ENCODE data around the gene RPS16. TPM values are rescaled to one million over a fixed set of nuclear protein-coding genes. Genes with fewer than 3 reads are reported as not detected.

Gene RPS16
- total RNA-seq, 1 donor from 2014 or later: 4,002 TPM

DNA sequence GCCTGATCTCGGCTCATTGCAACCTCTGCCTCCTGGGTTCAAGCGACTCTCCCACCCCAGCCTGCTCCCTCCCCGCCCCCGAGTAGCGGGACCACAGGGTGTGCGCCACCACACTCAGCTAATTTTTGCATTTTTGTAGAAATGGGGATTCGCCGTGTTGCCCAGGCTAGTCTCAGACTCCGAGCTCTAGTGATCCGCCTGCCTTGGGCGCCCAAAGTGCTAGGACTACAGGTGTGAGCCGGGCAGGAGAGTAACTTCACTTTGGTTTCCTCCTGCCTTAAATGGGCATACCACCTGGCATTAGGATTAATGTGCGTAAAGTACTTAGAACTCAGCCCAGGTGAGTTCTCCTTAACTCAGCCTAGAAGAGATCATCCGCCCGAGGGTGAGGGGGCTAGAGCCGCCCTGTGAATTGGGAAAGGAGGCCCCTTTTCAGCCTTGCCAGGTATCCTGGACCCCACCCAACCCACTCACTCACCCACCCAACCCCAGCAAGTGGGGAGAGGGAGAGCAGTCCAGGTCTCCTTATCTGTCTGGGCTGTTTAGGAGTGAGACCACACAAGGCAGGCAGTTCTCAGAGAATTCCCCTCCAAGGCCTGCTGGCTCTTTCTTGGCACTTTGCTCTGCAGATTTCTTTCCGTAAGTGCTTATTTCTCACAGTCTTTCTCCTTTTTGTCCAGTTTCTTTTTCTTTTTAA lies 30.3 kb downstream of the RPS16 start:
- DNase-seq (no peak), ATAC-seq (ENCODE audit: low read depth) (no peak)
- H3K27me3 Mint-ChIP-seq: no peaks in the 10 kb centered on the region
- peak overlapping the region; percentile 89 for H3K4me3 Mint-ChIP-seq
- ChIA-PET CTCF (no interaction called here), POLR2A (interaction anchor here (0.5 to 6.9 kb wide), 15 partner anchors 7 to 1393 kb away, joined by 3 to 213 read pairs (median 6); partner anchors contain the start of genes EID2B, MED29, NUMBL and PAF1)
- H3K4me1 Mint-ChIP-seq: peaks cover 65% of the 10 kb centered on the region
- intact Hi-C loops (cut with micrococcal nuclease): loop anchor here (5.0 kb wide), 1 partner anchor 553 kb away; no protein-coding TSS in a partner anchor
- no peaks in the 10 kb centered on the region for H3K9me3 Mint-ChIP-seq
- peaks cover 29% of the 10 kb centered on the region for H3K36me3 Mint-ChIP-seq (ENCODE audit: low read depth)
- peak overlapping the region; percentile 91 for H3K27ac Mint-ChIP-seq
- TF ChIP-seq, protein P1, sequence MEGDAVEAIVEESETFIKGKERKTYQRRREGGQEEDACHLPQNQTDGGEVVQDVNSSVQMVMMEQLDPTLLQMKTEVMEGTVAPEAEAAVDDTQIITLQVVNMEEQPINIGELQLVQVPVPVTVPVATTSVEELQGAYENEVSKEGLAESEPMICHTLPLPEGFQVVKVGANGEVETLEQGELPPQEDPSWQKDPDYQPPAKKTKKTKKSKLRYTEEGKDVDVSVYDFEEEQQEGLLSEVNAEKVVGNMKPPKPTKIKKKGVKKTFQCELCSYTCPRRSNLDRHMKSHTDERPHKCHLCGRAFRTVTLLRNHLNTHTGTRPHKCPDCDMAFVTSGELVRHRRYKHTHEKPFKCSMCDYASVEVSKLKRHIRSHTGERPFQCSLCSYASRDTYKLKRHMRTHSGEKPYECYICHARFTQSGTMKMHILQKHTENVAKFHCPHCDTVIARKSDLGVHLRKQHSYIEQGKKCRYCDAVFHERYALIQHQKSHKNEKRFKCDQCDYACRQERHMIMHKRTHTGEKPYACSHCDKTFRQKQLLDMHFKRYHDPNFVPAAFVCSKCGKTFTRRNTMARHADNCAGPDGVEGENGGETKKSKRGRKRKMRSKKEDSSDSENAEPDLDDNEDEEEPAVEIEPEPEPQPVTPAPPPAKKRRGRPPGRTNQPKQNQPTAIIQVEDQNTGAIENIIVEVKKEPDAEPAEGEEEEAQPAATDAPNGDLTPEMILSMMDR (IDR thresholded peaks at IDR 0.05): no peak

DNA sequence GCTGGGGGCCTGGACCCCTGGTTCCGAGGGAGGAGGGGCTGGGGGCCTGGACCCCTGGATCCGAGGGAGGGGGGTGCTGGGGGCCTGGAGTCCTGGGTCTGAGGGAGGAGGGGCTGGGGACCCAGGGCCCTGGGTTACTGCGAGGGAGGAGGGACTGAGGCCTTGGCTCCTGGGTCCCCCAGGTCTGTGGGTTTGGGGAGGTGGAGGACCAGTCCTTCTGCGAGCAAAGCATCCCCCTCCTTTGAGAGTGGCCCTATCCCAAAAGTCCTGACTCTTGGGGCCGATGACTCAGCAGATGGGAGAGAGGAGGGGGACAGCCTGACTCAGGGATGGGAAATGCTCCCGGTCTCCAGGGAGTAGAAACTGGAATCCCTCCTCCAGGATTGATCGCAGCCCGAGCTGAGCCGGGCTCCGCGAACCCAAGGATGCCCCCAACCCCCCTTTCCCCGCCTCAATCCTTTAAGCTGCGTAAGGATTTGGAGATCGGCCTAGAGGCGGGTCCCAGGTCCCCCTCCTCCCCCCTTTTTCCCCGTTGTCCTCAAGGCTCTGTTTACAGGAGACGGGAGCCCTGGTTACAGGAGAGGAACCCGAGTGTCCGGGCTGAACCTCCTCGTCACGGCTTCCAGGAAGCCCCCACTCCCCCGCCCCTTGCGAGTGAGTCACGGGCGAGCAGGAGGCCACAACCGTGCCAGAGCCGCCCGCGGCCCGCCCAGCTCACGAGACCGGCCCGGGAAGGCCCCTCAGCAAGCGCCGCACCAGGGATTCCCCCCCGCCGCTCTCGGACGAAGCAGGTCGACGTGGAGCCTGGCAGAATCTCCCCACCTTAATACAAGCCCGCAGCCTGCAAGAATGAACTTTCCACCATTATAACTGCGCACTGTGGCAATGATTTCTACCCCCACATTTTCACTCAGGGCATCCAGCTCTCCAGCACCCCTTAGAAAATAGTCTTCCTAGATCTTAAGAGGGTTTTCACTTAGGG lies 32.1 kb downstream of the RPS16 start:
- TF ChIP-seq, protein P1 (IDR thresholded peaks at IDR 0.05): no peak
- Mint-ChIP-seq H3K36me3 (ENCODE audit: low read depth) (peaks cover 28% of the 10 kb centered on the region), H3K4me1 (peaks cover 74% of the 10 kb centered on the region), H3K4me3 (peak overlapping the region; percentile 89), H3K9me3 (no peaks in the 10 kb centered on the region), H3K27ac (peak overlapping the region; percentile 91), H3K27me3 (no peaks in the 10 kb centered on the region)
- peak; percentile 93 for DNase-seq
- peak; percentile 38 for ATAC-seq (ENCODE audit: low read depth)
- CTCF ChIA-PET: interaction anchor here (1.2 to 1.6 kb wide), 2 partner anchors 8 to 129 kb away, joined by 3 to 12 read pairs; partner anchors contain the start of gene PLEKHG2
- intact Hi-C loops (cut with micrococcal nuclease): no loop called here
- POLR2A ChIA-PET: interaction anchor here (0.5 to 6.9 kb wide), 15 partner anchors 8 to 1476 kb away, joined by 3 to 114 read pairs (median 8); partner anchors contain the start of genes CATSPERG, EIF3K, GMFG and MED29

DNA sequence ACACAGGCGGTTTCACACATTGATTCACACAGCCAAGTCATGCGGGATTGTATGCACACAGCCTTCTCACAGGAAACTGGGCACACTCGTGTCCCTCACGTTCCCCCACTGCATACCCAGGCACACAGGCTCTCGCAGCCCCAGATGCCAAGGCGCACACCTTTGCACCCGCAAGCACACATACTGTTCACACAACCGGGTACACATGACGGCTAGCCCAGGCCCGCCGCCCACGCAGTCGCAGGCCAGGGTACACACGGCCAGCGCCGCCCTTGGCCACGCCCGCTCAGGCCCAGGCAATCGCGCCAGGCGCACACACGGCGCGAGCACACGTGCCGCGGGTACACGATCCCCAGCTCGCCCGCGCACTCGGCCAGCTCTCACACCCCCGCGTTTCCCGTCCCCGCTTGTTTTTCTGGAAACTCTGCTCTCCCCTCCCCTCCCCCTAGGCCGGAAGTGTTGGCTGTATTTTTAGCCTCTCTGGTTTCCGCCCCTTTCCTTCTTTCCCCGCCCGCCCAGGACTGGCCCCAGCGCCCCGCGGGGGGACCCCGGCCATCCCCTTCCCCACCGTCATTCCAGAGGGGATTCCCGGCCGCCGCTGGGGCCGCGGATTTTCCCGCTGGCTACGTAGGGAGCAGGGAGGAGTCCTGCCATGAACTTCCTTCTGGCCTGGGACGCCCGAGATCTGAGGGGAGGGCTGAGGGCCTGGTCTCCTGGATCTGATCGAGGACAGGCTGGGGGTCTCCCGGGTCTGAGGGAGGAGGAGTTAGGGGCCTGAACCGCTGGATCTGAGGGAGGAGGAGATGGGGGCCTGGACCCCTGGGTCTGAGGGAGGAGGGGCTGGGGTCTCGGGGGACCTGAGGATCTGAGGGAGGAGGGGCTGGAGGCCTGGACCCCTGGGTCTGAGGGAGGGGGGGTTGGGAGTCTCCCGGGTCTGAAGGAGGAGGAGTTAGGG lies 33.1 kb downstream of the RPS16 start:
- no peaks in the 10 kb centered on the region for H3K9me3 Mint-ChIP-seq
- H3K27ac Mint-ChIP-seq: peak overlapping the region; percentile 91
- ChIA-PET POLR2A (interaction anchor here (0.6 to 8.1 kb wide), 14 partner anchors 5 to 842 kb away, joined by 3 to 213 read pairs (median 7); partner anchors contain the start of genes GMFG, MED29, PAF1 and PLEKHG2), CTCF (interaction anchor here (1.2 to 8.3 kb wide), 3 partner anchors 9 to 33 kb away, joined by 3 to 168 read pairs (median 12); partner anchors contain the start of genes PLEKHG2 and RPS16)
- ATAC-seq (ENCODE audit: low read depth) (peak; percentile 13), DNase-seq (peak; percentile 78)
- H3K36me3 Mint-ChIP-seq (ENCODE audit: low read depth): peaks cover 23% of the 10 kb centered on the region
- TF ChIP-seq, protein P1 (IDR thresholded peaks at IDR 0.05): no peak
- intact Hi-C loops (cut with micrococcal nuclease): loop anchor here (1.0 kb wide), 1 partner anchor 8 kb away; no protein-coding TSS in a partner anchor
- H3K4me3 Mint-ChIP-seq: peak overlapping the region; percentile 89
- H3K27me3 Mint-ChIP-seq: no peaks in the 10 kb centered on the region
- peaks cover 78% of the 10 kb centered on the region for H3K4me1 Mint-ChIP-seq

DNA sequence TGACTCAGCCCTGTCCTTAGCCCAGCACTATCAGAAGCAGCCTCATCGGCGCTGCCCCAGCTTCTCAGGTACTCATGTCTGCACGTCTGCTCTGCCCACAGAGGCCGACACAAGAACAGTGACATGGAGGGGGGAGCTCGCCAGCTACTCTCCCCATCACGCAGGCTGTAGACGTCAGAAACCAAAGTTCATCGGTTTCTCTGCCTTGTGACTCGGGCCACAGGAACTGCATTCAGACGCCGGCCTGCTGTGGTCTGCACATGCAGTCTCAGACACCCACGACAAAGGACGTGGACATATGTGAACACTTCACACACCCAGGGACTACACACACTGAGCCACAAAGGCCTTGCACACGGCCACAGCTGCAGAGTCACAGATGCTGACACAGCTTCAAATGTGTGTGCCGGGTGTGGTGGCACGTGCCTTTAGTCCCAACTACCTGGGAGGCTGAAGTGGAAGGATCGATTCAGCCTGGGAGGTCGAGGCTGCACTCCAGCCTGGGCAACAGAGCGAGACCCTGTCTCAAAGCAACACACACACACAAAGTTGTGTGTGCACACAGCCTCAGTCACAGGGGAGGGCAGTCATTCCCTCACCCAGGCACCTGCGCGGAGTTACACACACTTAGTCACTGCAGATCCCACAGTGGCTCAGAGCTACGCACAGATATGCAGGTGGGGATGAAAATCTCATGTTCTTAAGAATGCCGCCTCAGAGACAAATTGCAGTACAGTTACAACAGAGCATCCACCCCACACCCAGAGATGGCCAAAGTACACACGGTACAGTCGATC lies 34.0 kb downstream of the RPS16 start:
- POLR2A ChIA-PET: interaction anchor here (0.5 to 8.1 kb wide), 13 partner anchors 6 to 1158 kb away, joined by 3 to 213 read pairs (median 4); partner anchors contain the start of genes GMFG, MED29, PAF1 and PLEKHG2
- TF ChIP-seq, protein P1 (IDR thresholded peaks at IDR 0.05): no peak

More for the DNA sequence above, 34.0 kb downstream of the RPS16 start:
- no peaks in the 10 kb centered on the region for H3K9me3 Mint-ChIP-seq
- intact Hi-C loops (cut with micrococcal nuclease): loop anchor here (1.0 kb wide), 2 partner anchors 9 to 10 kb away; partner anchors contain the start of genes MED29 and PAF1
- DNase-seq (peak; percentile 45), ATAC-seq (ENCODE audit: low read depth) (peak; percentile 22)
- CTCF ChIA-PET: interaction anchor here (1.2 to 8.3 kb wide), 2 partner anchors 10 to 34 kb away, joined by 3 to 168 read pairs; partner anchors contain the start of genes PLEKHG2 and RPS16
- H3K36me3 Mint-ChIP-seq (ENCODE audit: low read depth): peaks cover 18% of the 10 kb centered on the region
- H3K4me3 Mint-ChIP-seq: peak overlapping the region; percentile 89
- no peaks in the 10 kb centered on the region for H3K27me3 Mint-ChIP-seq
- peaks cover 83% of the 10 kb centered on the region for H3K4me1 Mint-ChIP-seq
- H3K27ac Mint-ChIP-seq: peak overlapping the region; percentile 91

Measured in activated B cell treated with CpG ODN at 0.5 μM for 24 hours (primary cell).